ENCODE measurements around the gene FBXO36.

The FBXO36 gene

DNA sequence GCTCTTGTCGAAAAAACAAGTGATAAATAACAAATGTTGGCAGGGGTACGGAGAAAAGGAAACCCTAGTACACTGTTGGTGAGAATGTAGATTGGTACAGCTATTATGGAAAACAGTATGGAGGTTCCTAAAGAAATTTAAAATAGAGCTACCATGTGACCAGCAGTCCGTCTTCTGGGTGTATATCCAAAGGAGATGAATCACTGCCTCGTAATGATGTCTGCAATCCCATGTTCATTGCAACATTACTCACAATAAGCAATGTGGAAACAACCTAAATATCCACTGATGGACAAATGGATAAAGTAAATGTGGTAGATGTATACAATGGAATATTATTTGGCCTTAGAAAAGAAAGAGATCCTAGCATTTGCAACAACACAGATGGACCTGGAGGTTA lies 95.8 kb downstream of the FBXO36 start:
- H3K4me3 ChIP-seq (ENCODE audit: low read length) = no peak overlapping the region

DNA sequence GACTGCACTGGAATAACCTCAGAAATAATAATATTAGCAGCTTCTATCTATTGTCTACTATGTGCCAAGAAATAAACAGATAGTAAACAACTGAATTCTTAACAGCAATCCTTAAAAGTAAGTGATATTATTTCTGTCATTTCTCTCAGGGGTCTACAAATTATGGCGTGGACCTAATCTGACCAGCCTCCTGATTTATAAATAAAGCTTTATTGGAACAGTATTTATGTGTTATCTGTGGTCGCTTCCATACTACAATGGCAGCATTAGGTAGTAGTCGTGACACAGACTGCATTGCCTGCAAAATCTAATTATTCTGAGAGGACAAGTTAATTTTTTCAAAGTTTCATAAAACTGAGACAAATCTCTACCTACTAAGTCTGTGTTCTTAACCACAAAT lies 97.4 kb downstream of the FBXO36 start:
- no peak overlapping the region for H3K4me3 ChIP-seq (ENCODE audit: low read length)
- no peak for DNase-seq (ENCODE audit: low read depth, low spot score)

More for the DNA sequence above, 95.8 kb downstream of the FBXO36 start:
- no peak for DNase-seq (ENCODE audit: low read depth, low spot score)

DNA sequence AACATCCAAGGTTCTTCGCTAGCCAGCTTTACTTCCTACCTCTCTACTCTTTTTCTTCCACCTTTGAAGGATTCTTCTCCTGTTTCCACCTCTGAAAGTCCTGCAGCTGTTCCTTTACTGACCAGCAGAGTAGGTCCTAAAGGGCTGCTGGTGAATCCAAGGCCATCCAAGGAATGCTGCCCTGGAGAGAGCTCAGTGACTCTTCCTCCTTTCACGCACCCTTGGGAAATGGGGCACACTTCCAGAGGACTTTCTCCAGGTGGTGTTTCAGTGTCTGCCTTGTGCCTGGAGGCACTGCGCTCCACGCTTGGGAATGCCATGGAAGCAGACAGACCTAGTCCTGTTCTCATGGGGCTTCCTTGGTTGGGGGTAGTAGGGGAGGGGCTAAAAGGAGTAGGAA lies 101.0 kb downstream of the FBXO36 start:
- DNase-seq (ENCODE audit: low read depth, low spot score) = no peak
- no peak overlapping the region for H3K4me3 ChIP-seq (ENCODE audit: low read length)

- no peak overlapping the region for H3K4me3 ChIP-seq (ENCODE audit: low read length)
- DNase-seq (ENCODE audit: low read depth, low spot score) = no peak
Measured at GRCh38 chr2:230042195-230042594, 119.9 kb downstream of the FBXO36 start.

GRCh38 chr2:230043025-230043424 lies 120.7 kb downstream of the FBXO36 start:
- DNase-seq (ENCODE audit: low read depth, low spot score) = no peak
- H3K4me3 ChIP-seq (ENCODE audit: low read length) = no peak overlapping the region

GRCh38 chr2:230043461-230043860 lies 121.2 kb downstream of the FBXO36 start:
- no peak for DNase-seq (ENCODE audit: low read depth, low spot score)

GRCh38 chr2:230046491-230046890 lies 124.2 kb downstream of the FBXO36 start:
- DNase-seq (ENCODE audit: low read depth, low spot score) = no peak
- H3K4me3 ChIP-seq (ENCODE audit: low read length) = no peak overlapping the region

More at GRCh38 chr2:230043461-230043860, 121.2 kb downstream of the FBXO36 start:
- no peak overlapping the region for H3K4me3 ChIP-seq (ENCODE audit: low read length)

DNA sequence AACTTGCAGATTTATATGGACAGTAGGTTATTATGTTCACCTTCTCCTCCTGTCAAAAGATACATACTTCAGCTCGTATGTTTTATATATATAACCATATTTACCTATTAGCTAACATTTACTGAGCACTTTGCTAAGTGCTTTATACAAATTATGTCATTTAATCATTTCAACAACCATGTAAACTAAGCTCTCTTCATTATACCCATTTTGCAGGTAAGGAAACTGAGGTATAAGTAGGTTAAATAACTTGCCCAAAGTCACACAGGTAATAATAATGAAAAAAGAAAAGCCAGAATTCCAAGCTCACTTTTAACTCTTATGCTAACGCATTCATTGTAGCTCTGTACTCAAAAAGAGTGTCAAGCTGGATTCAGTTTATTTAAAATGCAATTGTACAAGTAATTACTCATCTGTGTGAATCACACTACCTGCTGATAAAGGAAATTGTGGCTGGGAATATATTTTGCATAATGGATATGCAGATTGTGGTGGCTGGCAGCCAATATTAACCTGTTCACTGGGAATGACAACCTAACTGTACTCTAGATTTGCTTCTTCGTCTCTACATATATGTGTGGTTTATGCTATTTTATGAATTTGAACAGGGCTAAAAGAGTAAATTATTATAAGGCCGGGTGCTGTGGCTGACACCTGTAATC lies 125.8 kb downstream of the FBXO36 start:
- DNase-seq (ENCODE audit: low read depth, low spot score) = no peak
- H3K4me3 ChIP-seq (ENCODE audit: low read length) = no peak overlapping the region

DNA sequence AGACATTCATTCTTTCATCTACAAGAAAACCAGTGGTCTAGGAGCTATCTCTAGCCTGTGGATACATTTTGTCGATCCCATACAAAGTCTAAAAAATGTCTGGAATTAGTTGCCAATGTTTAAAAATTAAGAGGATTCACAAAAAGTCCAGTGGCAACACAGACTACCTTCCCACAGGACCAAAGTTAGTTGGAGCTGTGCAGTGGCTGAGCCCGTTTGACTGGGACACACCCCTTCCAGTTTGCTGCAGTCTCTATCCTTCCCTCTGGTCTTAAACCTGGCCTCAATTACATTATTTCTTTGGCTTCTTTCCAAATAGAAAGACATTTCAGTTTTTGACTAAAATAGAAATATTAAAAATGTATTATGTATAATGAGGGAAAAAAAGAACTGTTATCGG lies 127.8 kb downstream of the FBXO36 start:
- no peak overlapping the region for H3K4me3 ChIP-seq (ENCODE audit: low read length)
- DNase-seq (ENCODE audit: low read depth, low spot score) = no peak

- no peak for DNase-seq (ENCODE audit: low read depth, low spot score)
Measured at GRCh38 chr2:230052299-230052698, 130.0 kb downstream of the FBXO36 start.

DNA sequence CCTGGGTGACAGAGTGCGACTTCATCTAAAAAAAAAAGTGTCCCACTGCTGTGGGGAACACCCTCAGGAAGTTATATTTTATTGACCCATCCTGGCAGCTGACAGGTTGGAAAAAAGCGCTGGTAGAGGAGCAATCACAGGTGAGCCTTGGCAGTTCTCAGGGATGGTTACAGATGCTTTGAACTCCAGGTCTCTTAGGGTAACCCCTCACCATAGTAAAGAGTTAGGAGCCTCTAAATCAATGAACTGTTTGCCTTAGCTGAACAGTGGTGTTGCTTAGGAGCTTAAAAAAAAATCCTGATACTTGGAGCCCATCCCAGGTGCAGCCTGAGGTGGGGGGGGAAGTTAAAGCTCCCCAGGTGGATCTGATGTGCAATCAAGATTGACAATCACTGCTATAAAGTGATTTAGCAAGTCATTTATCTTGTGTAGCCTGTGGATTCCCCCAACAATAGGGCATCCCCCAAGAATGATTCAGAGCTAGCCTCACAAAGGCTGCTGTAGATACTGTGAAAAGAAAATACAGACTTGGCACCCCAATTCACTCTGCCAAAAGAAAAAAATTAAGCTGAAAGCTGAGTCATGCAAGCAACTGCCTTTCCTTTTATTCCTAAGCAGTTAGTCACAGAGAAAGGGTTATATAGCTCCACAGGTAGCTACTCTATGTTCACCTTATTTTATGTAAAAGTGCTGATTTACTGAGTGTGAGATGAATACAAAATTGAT lies 131.6 kb downstream of the FBXO36 start:
- no peak overlapping the region for H3K4me3 ChIP-seq (ENCODE audit: low read length)
- no peak for DNase-seq (ENCODE audit: low read depth, low spot score)

More at GRCh38 chr2:230052299-230052698, 130.0 kb downstream of the FBXO36 start:
- no peak overlapping the region for H3K4me3 ChIP-seq (ENCODE audit: low read length)

GRCh38 chr2:230060672-230061293 lies 138.5 kb downstream of the FBXO36 start:
- DNase-seq (ENCODE audit: low read depth, low spot score) = no peak
- no peak overlapping the region for H3K4me3 ChIP-seq (ENCODE audit: low read length)

Data from Jurkat, Clone E6-1 (cell line).